GM21825 (cell line): ENCODE data around the gene ELOVL2.

Experiments
- ATAC-seq: cut with Tn5 transposase; IDR thresholded peaks from one replicate; pipeline ENCODE4 v1.9.1; 2021; ENCODE audit warnings: mild to moderate bottlenecking, moderate library complexity; ENCODE audit not compliant: unreplicated experiment

Gene ELOVL2

GRCh38 chr6:10933126-10933525, 111.0 kb downstream of the ELOVL2 start:
- ATAC-seq: no peak
